Measurements from ENCODE around the gene DENND2A.
A peak's percentile ranks its signal among the peaks of the same experiment; 100 is the strongest.
"Not testable (repeated sequence)": the region's sequence is repeated elsewhere in the genome, so short reads cannot be mapped to it uniquely, and the experiment has no call there.

Gene DENND2A

GRCh38 chr7:140646931-140647647, 6.5 kb upstream of the DENND2A start:
- Histone ChIP-seq H3K4me3 (no peak overlapping the region), H3K9ac (no peak overlapping the region), H3K27me3 (peaks cover 0 to 12% (median 0%) of the 10 kb centered on the region in 11 experiments; a peak in 8 of 22 replicates), H3K27ac (peak overlapping the region in 1 of 11 experiments; percentile 0; a peak in 1 of 22 replicates), H3K4me2 (peak overlapping the region in 7 of 11 experiments; percentile 3 to 57 (median 17); a peak in 6 of 22 replicates), H3K4me1 (peaks cover 12 to 40% (median 25%) of the 10 kb centered on the region in 10 experiments), H3K36me3 (no peaks in the 10 kb centered on the region), H4K20me1 (no peaks in the 10 kb centered on the region), H3K9me3 (replicated peaks in 1 of 11) (no peaks in the 10 kb centered on the region)
- no peak for TF ChIP-seq Cebpa-rat (IDR thresholded peaks at IDR 0.05)

GRCh38 chr7:140645166-140645900, 4.7 kb upstream of the DENND2A start:
- Histone ChIP-seq H3K27ac (no peak overlapping the region), H3K9ac (no peak overlapping the region), H3K9me3 (replicated peaks in 1 of 11) (no peaks in the 10 kb centered on the region), H3K36me3 (no peaks in the 10 kb centered on the region), H3K4me1 (peaks cover 26 to 53% (median 39%) of the 10 kb centered on the region in 10 experiments), H4K20me1 (peaks cover 0 to 14% (median 0%) of the 10 kb centered on the region in 11 experiments; a peak in 5 of 22 replicates), H3K4me2 (peak overlapping the region in 4 of 11 experiments; percentile 9 to 34 (median 16); a peak in 3 of 22 replicates), H3K27me3 (peaks cover 11 to 29% (median 16%) of the 10 kb centered on the region in 11 experiments), H3K4me3 (no peak overlapping the region)
- no peak for TF ChIP-seq Cebpa-rat (IDR thresholded peaks at IDR 0.05)

GRCh38 chr7:140644761-140645160, 4.1 kb upstream of the DENND2A start:
- H3K4me1 ChIP-seq = peaks cover 30 to 52% (median 40%) of the 10 kb centered on the region in 10 experiments
- H3K36me3 ChIP-seq; H3K9me3 ChIP-seq (replicated peaks in 1 of 11); H3K9ac ChIP-seq; H3K4me2 ChIP-seq; H3K4me3 ChIP-seq; H3K27ac ChIP-seq: not testable (repeated sequence)
- peaks cover 17 to 35% (median 22%) of the 10 kb centered on the region in 11 experiments for H3K27me3 ChIP-seq
- H4K20me1 ChIP-seq = peaks cover 0 to 17% (median 0%) of the 10 kb centered on the region in 11 experiments; a peak in 6 of 22 replicates

GRCh38 chr7:140643416-140643815, 2.8 kb upstream of the DENND2A start:
- Histone ChIP-seq H3K27ac (no peak overlapping the region), H3K36me3 (no peaks in the 10 kb centered on the region), H3K4me3 (no peak overlapping the region), H3K4me2 (no peak overlapping the region), H3K9ac (no peak overlapping the region), H3K27me3 (peaks cover 25 to 48% (median 34%) of the 10 kb centered on the region in 11 experiments), H3K9me3 (replicated peaks in 1 of 11) (no peaks in the 10 kb centered on the region), H4K20me1 (peaks cover 0 to 21% (median 4%) of the 10 kb centered on the region in 11 experiments; a peak in 7 of 22 replicates), H3K4me1 (peaks cover 42 to 58% (median 52%) of the 10 kb centered on the region in 10 experiments)
- no peak for TF ChIP-seq Cebpa-rat (IDR thresholded peaks at IDR 0.05)

GRCh38 chr7:140641524-140642195, 1.0 kb upstream of the DENND2A start:
- TF ChIP-seq Cebpa-rat (IDR thresholded peaks at IDR 0.05) = no peak
- no peaks in the 10 kb centered on the region for H3K36me3 ChIP-seq

GRCh38 chr7:140640060-140640637, 464 bp downstream of the DENND2A start:
- no peaks in the 10 kb centered on the region for H3K36me3 ChIP-seq
- H3K27me3 ChIP-seq = peaks cover 25 to 56% (median 36%) of the 10 kb centered on the region in 11 experiments
- peak overlapping the region; percentile 53 to 78 (median 67); a peak in 19 of 22 replicates for H3K9ac ChIP-seq
- no peaks in the 10 kb centered on the region for H3K9me3 ChIP-seq (replicated peaks in 1 of 11)
- H3K4me2 ChIP-seq = peak overlapping the region; percentile 94 to 100 (median 99)
- H3K4me3 ChIP-seq = peak overlapping the region; percentile 54 to 74 (median 68)
- TF ChIP-seq Cebpa-rat (IDR thresholded peaks at IDR 0.05) = no peak
- H3K27ac ChIP-seq = peak overlapping the region in 9 of 11 experiments; percentile 20 to 60 (median 41); a peak in 15 of 22 replicates
- H4K20me1 ChIP-seq = peaks cover 0 to 21% (median 4%) of the 10 kb centered on the region in 11 experiments; a peak in 7 of 22 replicates
- peaks cover 35 to 44% (median 40%) of the 10 kb centered on the region in 10 experiments for H3K4me1 ChIP-seq

More at GRCh38 chr7:140641524-140642195, 1.0 kb upstream of the DENND2A start:
- Histone ChIP-seq H3K27me3 (peaks cover 25 to 56% (median 36%) of the 10 kb centered on the region in 11 experiments), H3K27ac (peak overlapping the region in 2 of 11 experiments; percentile 59 to 60; a peak in 2 of 22 replicates), H3K4me2 (peak overlapping the region; percentile 94 to 100 (median 99)), H3K4me3 (peak overlapping the region in 6 of 10 experiments; percentile 12 to 74 (median 68); a peak in 4 of 20 replicates), H3K9ac (peak overlapping the region in 3 of 11 experiments; percentile 4 to 78 (median 77); a peak in 6 of 22 replicates), H3K4me1 (peaks cover 35 to 49% (median 45%) of the 10 kb centered on the region in 10 experiments), H3K9me3 (replicated peaks in 1 of 11) (no peaks in the 10 kb centered on the region), H4K20me1 (peaks cover 0 to 21% (median 4%) of the 10 kb centered on the region in 11 experiments; a peak in 7 of 22 replicates)

GRCh38 chr7:140639366-140640053, 1.1 kb downstream of the DENND2A start:
- no peaks in the 10 kb centered on the region for H3K36me3 ChIP-seq
- H3K9ac ChIP-seq = peak overlapping the region in 10 of 11 experiments; percentile 60 to 78 (median 68); a peak in 18 of 22 replicates
- peak overlapping the region in 5 of 11 experiments; percentile 37 to 60 (median 54); a peak in 9 of 22 replicates for H3K27ac ChIP-seq
- H4K20me1 ChIP-seq = peaks cover 0 to 21% (median 4%) of the 10 kb centered on the region in 11 experiments; a peak in 7 of 22 replicates
- peaks cover 25 to 56% (median 36%) of the 10 kb centered on the region in 11 experiments for H3K27me3 ChIP-seq
- no peak for TF ChIP-seq Cebpa-rat (IDR thresholded peaks at IDR 0.05)
- H3K4me3 ChIP-seq = peak overlapping the region; percentile 54 to 74 (median 68)
- H3K4me2 ChIP-seq = peak overlapping the region; percentile 94 to 100 (median 99)
- H3K9me3 ChIP-seq (replicated peaks in 1 of 11) = no peaks in the 10 kb centered on the region
- peaks cover 35 to 44% (median 40%) of the 10 kb centered on the region in 10 experiments for H3K4me1 ChIP-seq
